ENCODE measurements around the gene PDE4D. TPM values are rescaled to one million over a fixed set of nuclear protein-coding genes. Genes with fewer than 3 reads are reported as not detected.
A peak's percentile ranks its signal among the peaks of the same experiment; 100 is the strongest.

PDE4D gene
- total and polyA plus RNA-seq, 2 of the 4 experiments (the other 2 are of a cell fraction), result 1.4 to 7.9 TPM

GRCh38 chr5:59799668-59800346, 93.7 kb downstream of the PDE4D start:
- Histone ChIP-seq H3K18ac (ENCODE audit: low read depth, low read length) (no peak overlapping the region), H3K4ac (ENCODE audit: low read depth, low read length) (no peak overlapping the region), H2AK9ac (replicated peaks; ENCODE audit: low read depth, low read length, poor library complexity) (no peak overlapping the region), H2BK15ac (ENCODE audit: low read depth, low read length) (no peak overlapping the region), H3K4me1 (ENCODE audit: control insufficient read depth, insufficient read depth, low read length) (no peaks in the 10 kb centered on the region), H3K36me3 (ENCODE audit: control insufficient read depth, insufficient read depth, low read length) (no peaks in the 10 kb centered on the region), H4K20me1 (ENCODE audit: insufficient read depth, low read length) (no peaks in the 10 kb centered on the region), H3K9ac (ENCODE audit: low read depth, low read length) (no peak overlapping the region), H3K4me3 (ENCODE audit: insufficient read depth, low read depth, low read length) (no peak overlapping the region), H3K4me2 (ENCODE audit: low read depth, low read length) (no peak overlapping the region), H2BK120ac (ENCODE audit: low read depth, low read length) (no peak overlapping the region), H3K9me3 (ENCODE audit: control insufficient read depth, insufficient read depth, low read length) (no peaks in the 10 kb centered on the region), H3K23ac (ENCODE audit: low read depth, low read length) (no peak overlapping the region), H4K8ac (ENCODE audit: low read depth in 2 of 2, low read length in 2 of 2) (no peak overlapping the region), H3K56ac (ENCODE audit: extremely low read depth, insufficient read depth, low read length) (no peak overlapping the region), H3K27ac (ENCODE audit: insufficient read depth, low read length) (no peak overlapping the region), H4K5ac (ENCODE audit: low read depth, low read length) (no peak overlapping the region), H3K79me1 (ENCODE audit: low read depth in 1 of 2, low read length in 2 of 2) (no peaks in the 10 kb centered on the region), H2AFZ (replicated peaks; ENCODE audit: low read length, poor library complexity) (no peak overlapping the region), H4K91ac (ENCODE audit: insufficient read depth, low read depth, low read length) (no peak overlapping the region), H2BK5ac (ENCODE audit: low read depth, low read length, poor library complexity, severe bottlenecking) (no peak overlapping the region), H3K9me1 (ENCODE audit: insufficient read depth, low read length) (no peaks in the 10 kb centered on the region), H3K27me3 (ENCODE audit: control insufficient read depth, insufficient read depth, low read length) (no peaks in the 10 kb centered on the region; the same call in none of the 2 replicates), H2BK20ac (ENCODE audit: low read depth, low read length) (no peak overlapping the region), H3K14ac (replicated peaks; ENCODE audit: low read depth, low read length) (no peak overlapping the region), H2AK5ac (ENCODE audit: low read depth, low read length) (no peak overlapping the region)
- BruUV-seq (replicated peaks), result no TSS peak
- intact Hi-C loops (cut with micrococcal nuclease) (loop anchor here (1.0 to 2.0 kb wide), 5 partner anchors 80 to 611 kb away; no protein-coding TSS in a partner anchor), dilution Hi-C loops (cut with HindIII; ENCODE audit: low sequenced_read_pairs, unreplicated experiment) (no loop called here), in situ Hi-C loops (cut with MboI; ENCODE audit: low sequenced_read_pairs) (loop anchor here (5.0 to 25.0 kb wide), 4 partner anchors 288 to 587 kb away; no protein-coding TSS in a partner anchor)
- no CpG with 5 or more reads among the region's 6 CpGs for WGBS, 2 experiments (ENCODE audit: extremely low coverage in 2 of 2, insufficient read length in 1 of 2)
- ATAC-seq (ENCODE audit: low read depth), result peak; percentile 81
- POLR2A ChIA-PET (ENCODE audit: unreplicated experiment), result no interaction called here
- TF ChIP-seq POLR2A (IDR thresholded peaks at IDR 0.05; ENCODE audit: low read depth, low read length), result no peak
- TF ChIP-seq SMC3 (IDR thresholded peaks at IDR 0.05; ENCODE audit: low read depth, low read length), result peak; percentile 58
- TF ChIP-seq, protein P1, sequence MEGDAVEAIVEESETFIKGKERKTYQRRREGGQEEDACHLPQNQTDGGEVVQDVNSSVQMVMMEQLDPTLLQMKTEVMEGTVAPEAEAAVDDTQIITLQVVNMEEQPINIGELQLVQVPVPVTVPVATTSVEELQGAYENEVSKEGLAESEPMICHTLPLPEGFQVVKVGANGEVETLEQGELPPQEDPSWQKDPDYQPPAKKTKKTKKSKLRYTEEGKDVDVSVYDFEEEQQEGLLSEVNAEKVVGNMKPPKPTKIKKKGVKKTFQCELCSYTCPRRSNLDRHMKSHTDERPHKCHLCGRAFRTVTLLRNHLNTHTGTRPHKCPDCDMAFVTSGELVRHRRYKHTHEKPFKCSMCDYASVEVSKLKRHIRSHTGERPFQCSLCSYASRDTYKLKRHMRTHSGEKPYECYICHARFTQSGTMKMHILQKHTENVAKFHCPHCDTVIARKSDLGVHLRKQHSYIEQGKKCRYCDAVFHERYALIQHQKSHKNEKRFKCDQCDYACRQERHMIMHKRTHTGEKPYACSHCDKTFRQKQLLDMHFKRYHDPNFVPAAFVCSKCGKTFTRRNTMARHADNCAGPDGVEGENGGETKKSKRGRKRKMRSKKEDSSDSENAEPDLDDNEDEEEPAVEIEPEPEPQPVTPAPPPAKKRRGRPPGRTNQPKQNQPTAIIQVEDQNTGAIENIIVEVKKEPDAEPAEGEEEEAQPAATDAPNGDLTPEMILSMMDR (conservative IDR thresholded peaks at IDR 0.05; ENCODE audit: low read depth, low read length), result peak; percentile 83
- TF ChIP-seq RAD21 (IDR thresholded peaks at IDR 0.05; ENCODE audit: low read length), result peak; percentile 78
- TF ChIP-seq RCOR1 (IDR thresholded peaks at IDR 0.05; ENCODE audit: insufficient replicate concordance, low read length), result no peak
- TF ChIP-seq RFX5 (IDR thresholded peaks at IDR 0.05; ENCODE audit: low read depth, low read length), result no peak
- TF ChIP-seq ELK1 (IDR thresholded peaks at IDR 0.05; ENCODE audit: borderline replicate concordance, low read depth, low read length), result no peak
- CTCF ChIA-PET, result interaction anchor here (0.6 to 1.5 kb wide), 7 partner anchors 9 to 242 kb away, joined by 3 to 4 read pairs (median 3); no protein-coding TSS in a partner anchor
- peak; percentile 57 for DNase-seq

All from IMR-90 (cell line).